Right ventricle myocardium inferior (tissue), 1 donor: Measurements from ENCODE around the gene DLD. TPM values are rescaled to one million over a fixed set of nuclear protein-coding genes. Genes with fewer than 3 reads are reported as not detected.
"Not testable (repeated sequence)": the region's sequence is repeated elsewhere in the genome, so short reads cannot be mapped to it uniquely, and the experiment has no call there.

Experiments used
- ATAC-seq: fragments of 200-7000 bp; cut with Tn5 transposase; one replicate; pipeline ENCODE4 v1.9.1; 2020; ENCODE audit warnings: mild to moderate bottlenecking, moderate library complexity
- DNase-seq: peaks from one replicate; pipeline ENCODE4 v3.0.0; 2021; ENCODE audit errors: missing footprints
- intact Hi-C: fragments of 100-400 bp; cut with DNase I; formaldehyde crosslinking; loops from one replicate; pipeline ENCODE4 v1.11.0; 2022
- total RNA-seq: library from RNA; stranded (reverse); fragmentation: NEBNext Ultra II Directional; extraction: Animal tissue kit (Norgen Biotek cat#: 25700); gene quantifications from one replicate; pipeline ENCODE4 v1.2.1, GENCODE V29; 2021
- donor health status: DM: no; HTN: yes; CAD: no; lungs with severe emphysema.

DLD gene
- total RNA-seq, 1 donor from 2014 or later: 288 TPM

GRCh38 chr7:107867858-107868466, 23.0 kb upstream of the DLD start:
- intact Hi-C loops: no loop called here
- no peak for ATAC-seq
- DNase-seq: no peak

- intact Hi-C loops: loop anchor here (10.0 kb wide), 1 partner anchor 666 kb away; no protein-coding TSS in a partner anchor
- ATAC-seq (no peak), DNase-seq (no peak)
Measured at GRCh38 chr7:107870427-107871000, 20.5 kb upstream of the DLD start.

GRCh38 chr7:107874111-107874510, 16.9 kb upstream of the DLD start:
- ATAC-seq (no peak), DNase-seq (no peak)
- intact Hi-C loops: loop anchor here (2.0 to 10.0 kb wide), 2 partner anchors 131 to 669 kb away; no protein-coding TSS in a partner anchor

GRCh38 chr7:107874605-107875446, 16.2 kb upstream of the DLD start:
- peak; percentile 83 for ATAC-seq
- intact Hi-C loops: loop anchor here (2.0 to 10.0 kb wide), 3 partner anchors 132 to 670 kb away; no protein-coding TSS in a partner anchor
- DNase-seq: no peak

- intact Hi-C loops: loop anchor here (5.0 to 10.0 kb wide), 2 partner anchors 415 to 672 kb away; no protein-coding TSS in a partner anchor
- DNase-seq (no peak), ATAC-seq (no peak)
Measured at GRCh38 chr7:107876916-107877315, 14.1 kb upstream of the DLD start.

- DNase-seq (no peak), ATAC-seq (no peak)
- intact Hi-C loops: loop anchor here (2.0 to 10.0 kb wide), 3 partner anchors 269 to 673 kb away; no protein-coding TSS in a partner anchor
Measured at GRCh38 chr7:107877731-107878382, 13.1 kb upstream of the DLD start.

- intact Hi-C loops: loop anchor here (2.0 to 10.0 kb wide), 3 partner anchors 268 to 674 kb away; no protein-coding TSS in a partner anchor
- DNase-seq (no peak), ATAC-seq (no peak)
Measured at GRCh38 chr7:107878636-107879035, 12.3 kb upstream of the DLD start.

GRCh38 chr7:107879400-107880035, 11.5 kb upstream of the DLD start:
- DNase-seq: no peak
- ATAC-seq: peak; percentile 64

GRCh38 chr7:107882766-107883165, 8.2 kb upstream of the DLD start:
- DNase-seq (no peak), ATAC-seq (no peak)
- intact Hi-C loops: no loop called here

More at GRCh38 chr7:107879400-107880035, 11.5 kb upstream of the DLD start:
- intact Hi-C loops: loop anchor here (2.0 to 10.0 kb wide), 3 partner anchors 267 to 675 kb away; no protein-coding TSS in a partner anchor

GRCh38 chr7:107884066-107884818, 6.7 kb upstream of the DLD start:
- DNase-seq (no peak), ATAC-seq (peak; percentile 10)
- intact Hi-C loops: no loop called here

GRCh38 chr7:107887827-107888226, 3.2 kb upstream of the DLD start:
- DNase-seq, ATAC-seq, intact Hi-C loops: not testable (repeated sequence)

GRCh38 chr7:107889992-107890391, 991 bp upstream of the DLD start:
- ATAC-seq (no peak), DNase-seq (no peak)
- intact Hi-C loops: loop anchor here (10.0 kb wide), 1 partner anchor 305 kb away; the partner anchor contains the start of gene BCAP29

- DNase-seq (no peak), ATAC-seq (peak; percentile 2)
- intact Hi-C loops: loop anchor here (10.0 kb wide), 1 partner anchor 306 kb away; the partner anchor contains the start of gene BCAP29
Measured at GRCh38 chr7:107890493-107890961, 456 bp upstream of the DLD start.

GRCh38 chr7:107891636-107892366, 818 bp downstream of the DLD start:
- ATAC-seq (no peak), DNase-seq (no peak)
- intact Hi-C loops: loop anchor here (1.0 to 10.0 kb wide), 2 partner anchors 307 to 724 kb away; partner anchors contain the start of gene BCAP29

- intact Hi-C loops: loop anchor here (10.0 kb wide), 1 partner anchor 308 kb away; the partner anchor contains the start of gene BCAP29
- not testable (repeated sequence) for ATAC-seq, DNase-seq
Measured at GRCh38 chr7:107892367-107892741, 1.4 kb downstream of the DLD start.

GRCh38 chr7:107898997-107899594, 8.1 kb downstream of the DLD start:
- ATAC-seq: no peak
- intact Hi-C loops: loop anchor here (10.0 kb wide), 1 partner anchor 314 kb away; the partner anchor contains the start of gene BCAP29
- no peak for DNase-seq
